RKO (cell line): Measurements from ENCODE around the gene LIAS.
"Not testable (repeated sequence)": the region's sequence is repeated elsewhere in the genome, so short reads cannot be mapped to it uniquely, and the experiment has no call there.

ENCODE experiments used
- DNase-seq: peaks from one replicate; pipeline ENCODE4 v3.0.0-alpha.2; 2016; ENCODE audit warnings: low spot score

The LIAS gene

GRCh38 chr4:39497909-39498726 lies 39.3 kb downstream of the LIAS start:
- no peak for DNase-seq

- no peak for DNase-seq
Observed at GRCh38 chr4:39498727-39499020, 39.8 kb downstream of the LIAS start.

- DNase-seq = peak; percentile 19
Observed at GRCh38 chr4:39502019-39502663, 43.3 kb downstream of the LIAS start.

- not testable (repeated sequence) for DNase-seq
Observed at GRCh38 chr4:39502664-39503035, 43.8 kb downstream of the LIAS start.

- DNase-seq = no peak
Observed at GRCh38 chr4:39504538-39504937, 45.7 kb downstream of the LIAS start.

- no peak for DNase-seq
Observed at GRCh38 chr4:39505581-39505980, 46.7 kb downstream of the LIAS start.

GRCh38 chr4:39510348-39510929 lies 51.6 kb downstream of the LIAS start:
- no peak for DNase-seq

GRCh38 chr4:39514266-39514665 lies 55.4 kb downstream of the LIAS start:
- not testable (repeated sequence) for DNase-seq

- DNase-seq = no peak
Observed at GRCh38 chr4:39514888-39515401, 56.1 kb downstream of the LIAS start.

- not testable (repeated sequence) for DNase-seq
Observed at GRCh38 chr4:39515669-39516401, 57.0 kb downstream of the LIAS start.

GRCh38 chr4:39516407-39516966 lies 57.6 kb downstream of the LIAS start:
- no peak for DNase-seq

GRCh38 chr4:39518484-39518883 lies 59.6 kb downstream of the LIAS start:
- DNase-seq = no peak

GRCh38 chr4:39521253-39521919 lies 62.5 kb downstream of the LIAS start:
- no peak for DNase-seq

GRCh38 chr4:39522068-39522467 lies 63.2 kb downstream of the LIAS start:
- no peak for DNase-seq

- no peak for DNase-seq
Observed at GRCh38 chr4:39524161-39524957, 65.5 kb downstream of the LIAS start.

GRCh38 chr4:39525822-39526690 lies 67.2 kb downstream of the LIAS start:
- DNase-seq = no peak

- peak; percentile 43 for DNase-seq
Observed at GRCh38 chr4:39526765-39527295, 68.0 kb downstream of the LIAS start.

- DNase-seq = peak; percentile 97
Observed at GRCh38 chr4:39527296-39528060, 68.6 kb downstream of the LIAS start, which contains the start of gene UGDH. Gene UGDH, minus strand, starts transcription at chr4:39527439. Its CDS starts 5,927 bp downstream, at chr4:39521512.

- DNase-seq = peak; percentile 83
Observed at GRCh38 chr4:39528061-39528465, 69.2 kb downstream of the LIAS start.
